PC-3 (cell line): Measurements from ENCODE around the gene NHS.

Experiments used
- CTCF ChIP-seq: fragments of 300-600 bp; sonication (generic); conservative IDR thresholded peaks from 2 replicates; pipeline ENCODE4 v1.5.1; 2017; ENCODE audit warnings: antibody characterized with exemption, low read depth, mild to moderate bottlenecking, low read length
- EZH2 ChIP-seq: fragments of 300-600 bp; sonication (generic); IDR thresholded peaks from one replicate; pipeline ENCODE4 v1.6.1; 2017; ENCODE audit warnings: antibody characterized with exemption, mild to moderate bottlenecking, low read length; ENCODE audit not compliant: unreplicated experiment
- EZH2phosphoT487 ChIP-seq: fragments of 300-600 bp; sonication (generic); IDR thresholded peaks from 2 replicates; pipeline ENCODE4 v1.6.1; 2018; ENCODE audit warnings: mild to moderate bottlenecking, antibody characterized with exemption, low read length, borderline replicate concordance

GRCh38 chrX:17758382-17758781 lies 383.4 kb downstream of the NHS start:
- TF ChIP-seq CTCF (no peak), EZH2 (no peak), EZH2phosphoT487 (no peak)
